Karpas-422 (cell line): Measurements from ENCODE around the gene SVOPL. TPM values are rescaled to one million over a fixed set of nuclear protein-coding genes. Genes with fewer than 3 reads are reported as not detected.

Source experiments
- DNase-seq: peaks from one replicate; pipeline ENCODE4 v3.0.0-alpha.2; 2015
- H2AFZ ChIP-seq: fragments of 200-600 bp; sonication (generic); 2 replicates; pipeline ENCODE4 v1.6.1; 2014; ENCODE audit warnings: antibody characterized with exemption, low read length, mixed read lengths
- H3K27ac ChIP-seq: fragments of 200-600 bp; sonication (generic); 2 replicates; pipeline ENCODE4 v1.5.1; 2014; ENCODE audit warnings: mild to moderate bottlenecking, low read length, moderate library complexity
- H3K27me3 ChIP-seq: fragments of 200-600 bp; sonication (generic); 2 replicates; pipeline ENCODE4 v1.6.1; 2014; ENCODE audit warnings: low read length, mixed read lengths
- H3K36me3 ChIP-seq: fragments of 200-600 bp; sonication (generic); 2 replicates; pipeline ENCODE4 v1.6.1; 2014; ENCODE audit warnings: low read length, mixed read lengths; ENCODE audit not compliant: insufficient read depth
- H3K4me1 ChIP-seq: fragments of 200-600 bp; sonication (generic); 2 replicates; pipeline ENCODE4 v1.6.1; 2014; ENCODE audit warnings: mild to moderate bottlenecking, low read length, mixed read lengths
- H3K4me2 ChIP-seq: fragments of 200-600 bp; sonication (generic); 2 replicates; pipeline ENCODE4 v1.6.1; 2014; ENCODE audit warnings: low read length, low read depth, mild to moderate bottlenecking; ENCODE audit not compliant: poor library complexity, severe bottlenecking
- H3K4me3 ChIP-seq: fragments of 200-600 bp; sonication (generic); 2 replicates; pipeline ENCODE4 v1.5.1; 2014; ENCODE audit warnings: mild to moderate bottlenecking, antibody characterized with exemption, low read length, mixed read lengths
- H3K79me2 ChIP-seq: fragments of 200-600 bp; sonication (generic); 2 replicates; pipeline ENCODE4 v1.6.1; 2014; ENCODE audit warnings: mild to moderate bottlenecking, low read length, mixed read lengths
- H3K9ac ChIP-seq: fragments of 200-600 bp; sonication (generic); 2 replicates; pipeline ENCODE4 v1.6.0; 2014; ENCODE audit warnings: low read length
- H3K9me2 ChIP-seq: fragments of 200-600 bp; sonication (generic), shearing (Covaris generic); replicated peaks from 2 replicates; pipeline ENCODE4 v1.6.0; 2014; ENCODE audit warnings: mild to moderate bottlenecking, low read length, moderate library complexity; ENCODE audit not compliant: insufficient read depth
- H3K9me3 ChIP-seq: fragments of 300-700, 200-600 bp; sonication (generic); 2 replicates; pipeline ENCODE4 v1.6.1; 2014; ENCODE audit warnings: low read length, mixed read lengths
- H4K20me1 ChIP-seq: fragments of 200-600 bp; sonication (generic); 2 replicates; pipeline ENCODE4 v1.6.1; 2014; ENCODE audit warnings: mild to moderate bottlenecking, antibody characterized with exemption, low read length, low read depth; ENCODE audit not compliant: insufficient read depth
- total RNA-seq: library from RNA; depleted of rRNA; stranded (reverse); fragments of >200 nt; shearing (Covaris generic); gene quantifications from 2 replicates; pipeline ENCODE4 v1.2.3, GENCODE V29; 2014; ENCODE audit warnings: low replicate concordance

The SVOPL gene
- total RNA-seq, 1 experiment from 2014 or later, result not detected

DNA sequence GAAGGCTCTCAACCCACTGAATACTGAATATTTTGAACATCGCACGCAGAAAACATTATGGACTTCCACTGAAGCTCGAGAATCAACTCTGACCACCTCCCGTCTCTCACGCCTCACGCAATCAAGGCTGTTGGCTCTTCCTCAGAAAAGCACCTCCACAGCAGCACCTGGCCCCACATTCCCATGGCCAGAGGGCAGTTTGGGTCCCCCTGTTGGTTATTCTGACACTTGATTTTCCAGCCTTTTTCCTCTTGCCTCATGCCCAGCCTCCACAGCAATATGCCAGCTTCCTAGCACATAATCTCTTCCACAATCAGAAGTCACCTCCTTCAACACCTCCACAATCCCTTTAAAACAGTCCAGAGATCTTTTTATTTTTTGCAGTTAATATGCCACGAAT is 55.9 kb downstream of the SVOPL start:
- no peak overlapping the region for H3K9ac ChIP-seq
- no peaks in the 10 kb centered on the region for H3K36me3 ChIP-seq
- H3K4me2 ChIP-seq, result no peak overlapping the region
- H3K9me2 ChIP-seq, result no peaks in the 10 kb centered on the region
- no peaks in the 10 kb centered on the region for H3K79me2 ChIP-seq
- no peaks in the 10 kb centered on the region for H3K9me3 ChIP-seq
- no peak overlapping the region for H3K4me3 ChIP-seq
- no peaks in the 10 kb centered on the region for H3K4me1 ChIP-seq
- H2AFZ ChIP-seq, result no peak overlapping the region
- no peak overlapping the region for H3K27ac ChIP-seq
- no peaks in the 10 kb centered on the region for H4K20me1 ChIP-seq
- H3K27me3 ChIP-seq, result no peaks in the 10 kb centered on the region
- no peak for DNase-seq

DNA sequence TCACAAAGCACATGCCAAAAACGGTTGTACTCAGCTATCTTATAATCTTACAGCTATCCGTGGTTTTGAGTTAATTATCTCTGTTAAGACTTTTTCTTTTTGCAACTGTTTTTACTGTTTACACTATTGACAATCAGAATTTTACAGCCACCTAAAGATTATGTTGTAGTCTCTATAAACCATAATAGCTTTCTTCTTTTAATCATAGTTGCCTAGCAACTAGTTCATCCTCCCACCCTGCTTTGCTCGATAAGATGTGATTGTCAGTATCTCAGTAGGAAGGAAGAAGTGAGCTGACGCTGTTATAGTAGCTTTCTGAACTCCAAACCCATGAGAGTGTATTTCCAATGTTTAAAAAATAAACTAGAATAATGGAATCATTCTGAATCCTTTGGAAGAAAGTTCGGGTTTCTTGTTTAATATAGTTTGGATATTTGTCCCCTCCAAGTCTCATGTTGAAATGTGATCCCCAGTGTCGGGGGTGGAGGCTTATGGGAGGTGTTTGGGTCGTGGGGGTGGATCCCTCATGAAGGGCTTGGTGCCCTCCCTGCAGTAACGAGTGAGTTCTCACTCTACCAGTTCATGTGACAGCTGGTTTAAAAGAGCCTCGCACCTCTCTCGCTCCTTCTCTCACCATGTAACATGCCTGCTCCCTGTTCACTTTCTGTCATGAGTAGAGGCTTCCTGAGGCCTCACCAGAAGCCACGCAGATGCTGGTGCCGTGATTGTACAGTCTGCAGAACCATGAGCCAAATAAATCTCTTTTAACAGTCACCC is 68.1 kb downstream of the SVOPL start:
- Histone ChIP-seq H3K4me3 (no peak overlapping the region), H3K36me3 (no peaks in the 10 kb centered on the region), H3K79me2 (no peaks in the 10 kb centered on the region), H3K9me3 (no peaks in the 10 kb centered on the region), H2AFZ (no peak overlapping the region), H3K9ac (no peak overlapping the region), H4K20me1 (no peaks in the 10 kb centered on the region), H3K27ac (no peak overlapping the region), H3K27me3 (no peaks in the 10 kb centered on the region), H3K9me2 (no peaks in the 10 kb centered on the region), H3K4me1 (no peaks in the 10 kb centered on the region), H3K4me2 (no peak overlapping the region)
- no peak for DNase-seq

DNA sequence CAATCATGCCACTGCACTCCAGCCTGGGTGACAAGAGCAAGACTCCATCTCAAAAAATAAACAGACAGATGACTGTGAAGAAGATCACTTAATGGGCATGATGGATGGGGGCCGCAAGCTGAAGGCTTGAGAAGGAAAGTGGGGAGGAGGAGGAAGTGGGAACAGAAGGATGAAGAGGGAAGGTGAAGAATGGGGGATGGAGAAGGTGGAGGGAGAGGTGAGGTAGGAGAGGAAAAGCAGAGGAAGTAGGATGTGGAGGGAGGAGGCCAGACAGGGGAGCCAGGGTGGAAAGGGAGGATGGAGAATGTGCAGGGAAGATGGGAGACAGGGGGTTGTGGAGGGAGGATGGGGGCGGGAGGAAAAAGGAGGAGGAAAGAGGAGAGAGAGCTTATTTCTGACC is 68.8 kb downstream of the SVOPL start:
- H3K9me3 ChIP-seq, result no peaks in the 10 kb centered on the region
- H4K20me1 ChIP-seq, result no peaks in the 10 kb centered on the region
- no peak for DNase-seq
- H3K4me2 ChIP-seq, result no peak overlapping the region
- H3K4me1 ChIP-seq, result no peaks in the 10 kb centered on the region
- H3K9ac ChIP-seq, result no peak overlapping the region
- H3K79me2 ChIP-seq, result no peaks in the 10 kb centered on the region
- H3K36me3 ChIP-seq, result no peaks in the 10 kb centered on the region
- no peaks in the 10 kb centered on the region for H3K27me3 ChIP-seq
- H3K4me3 ChIP-seq, result no peak overlapping the region
- no peak overlapping the region for H2AFZ ChIP-seq
- H3K27ac ChIP-seq, result no peak overlapping the region
- no peaks in the 10 kb centered on the region for H3K9me2 ChIP-seq

DNA sequence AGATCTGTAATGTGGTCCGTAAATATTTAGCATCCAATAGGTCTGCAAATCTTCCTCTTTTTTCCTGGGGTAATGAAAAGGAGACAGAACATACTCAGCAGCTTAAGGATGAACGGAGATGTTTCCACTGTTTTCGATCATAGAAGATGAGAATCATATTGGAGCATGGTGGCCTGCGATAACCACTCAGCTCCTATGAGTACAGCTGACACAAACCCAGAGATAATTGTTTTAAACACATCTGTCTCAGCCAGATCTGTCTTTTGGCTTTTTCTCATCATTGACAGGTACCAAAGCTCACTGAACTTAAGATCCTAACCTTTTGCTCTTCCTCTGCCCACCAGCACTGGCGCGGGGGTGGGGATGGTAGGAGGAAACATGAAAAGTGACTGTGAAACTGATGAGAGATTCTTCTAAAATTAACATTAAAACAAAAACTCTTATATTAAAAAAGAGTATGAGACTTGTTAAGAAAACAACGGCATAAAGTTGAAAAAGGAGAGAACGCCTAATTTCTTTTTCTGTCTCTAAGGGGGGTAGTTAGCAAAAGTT is 71.0 kb downstream of the SVOPL start:
- no peaks in the 10 kb centered on the region for H4K20me1 ChIP-seq

DNA sequence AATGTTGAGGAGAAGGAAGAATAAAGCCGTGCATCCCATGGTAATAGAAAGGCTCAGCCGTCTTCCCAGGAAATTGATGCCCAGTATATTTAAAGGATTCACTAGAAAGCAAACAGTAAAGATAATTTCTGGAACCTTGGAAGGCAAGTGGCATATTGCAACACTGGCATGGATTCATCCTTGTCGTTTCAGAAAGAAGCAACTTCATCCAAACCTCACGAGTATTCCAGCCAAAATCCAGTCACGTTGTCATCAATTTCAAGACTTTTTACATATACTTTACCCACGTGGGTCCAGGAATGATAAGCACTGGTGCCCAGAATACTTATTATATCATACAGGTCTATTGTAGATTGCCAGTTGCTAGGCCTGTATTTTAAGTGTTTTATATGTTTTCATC is 73.8 kb downstream of the SVOPL start:
- Histone ChIP-seq H3K27ac (no peak overlapping the region), H3K79me2 (no peaks in the 10 kb centered on the region), H3K4me2 (no peak overlapping the region), H3K4me1 (no peaks in the 10 kb centered on the region), H3K9ac (no peak overlapping the region), H3K27me3 (no peaks in the 10 kb centered on the region), H4K20me1 (no peaks in the 10 kb centered on the region), H2AFZ (no peak overlapping the region), H3K9me3 (no peaks in the 10 kb centered on the region), H3K4me3 (no peak overlapping the region), H3K9me2 (no peaks in the 10 kb centered on the region), H3K36me3 (no peaks in the 10 kb centered on the region)
- DNase-seq, result no peak

More for the DNA sequence above, 71.0 kb downstream of the SVOPL start:
- no peaks in the 10 kb centered on the region for H3K27me3 ChIP-seq
- no peak overlapping the region for H3K4me2 ChIP-seq
- no peaks in the 10 kb centered on the region for H3K9me3 ChIP-seq
- H3K4me1 ChIP-seq, result no peaks in the 10 kb centered on the region
- no peaks in the 10 kb centered on the region for H3K9me2 ChIP-seq
- H2AFZ ChIP-seq, result no peak overlapping the region
- DNase-seq, result no peak
- no peak overlapping the region for H3K27ac ChIP-seq
- H3K36me3 ChIP-seq, result no peaks in the 10 kb centered on the region
- no peak overlapping the region for H3K9ac ChIP-seq
- no peaks in the 10 kb centered on the region for H3K79me2 ChIP-seq
- no peak overlapping the region for H3K4me3 ChIP-seq

DNA sequence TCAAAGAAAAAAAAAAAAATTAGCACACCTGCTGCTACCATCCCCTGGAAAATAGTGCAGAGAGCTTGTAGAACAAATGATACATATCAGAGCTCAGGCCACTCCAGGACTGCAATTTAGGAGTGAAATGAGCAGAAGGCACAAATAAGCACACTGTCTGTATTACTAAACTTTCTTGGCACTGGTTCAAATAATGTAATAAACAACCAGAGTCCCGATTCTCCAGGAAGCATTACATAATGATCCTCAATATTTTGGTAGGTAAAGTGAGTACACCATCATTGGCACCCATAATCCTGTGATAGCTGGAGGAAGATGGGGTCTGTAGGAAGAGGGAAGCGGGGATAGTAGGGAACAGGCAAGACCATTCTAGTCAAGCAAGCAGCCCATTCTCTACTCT is 74.3 kb downstream of the SVOPL start:
- H3K27me3 ChIP-seq, result no peaks in the 10 kb centered on the region
- no peaks in the 10 kb centered on the region for H3K79me2 ChIP-seq
- no peak overlapping the region for H2AFZ ChIP-seq
- no peak overlapping the region for H3K4me3 ChIP-seq
- no peak overlapping the region for H3K9ac ChIP-seq
- H3K9me3 ChIP-seq, result no peaks in the 10 kb centered on the region
- DNase-seq, result no peak
- no peaks in the 10 kb centered on the region for H3K36me3 ChIP-seq
- H3K9me2 ChIP-seq, result no peaks in the 10 kb centered on the region
- no peaks in the 10 kb centered on the region for H3K4me1 ChIP-seq
- H4K20me1 ChIP-seq, result no peaks in the 10 kb centered on the region
- H3K27ac ChIP-seq, result no peak overlapping the region
- no peak overlapping the region for H3K4me2 ChIP-seq

DNA sequence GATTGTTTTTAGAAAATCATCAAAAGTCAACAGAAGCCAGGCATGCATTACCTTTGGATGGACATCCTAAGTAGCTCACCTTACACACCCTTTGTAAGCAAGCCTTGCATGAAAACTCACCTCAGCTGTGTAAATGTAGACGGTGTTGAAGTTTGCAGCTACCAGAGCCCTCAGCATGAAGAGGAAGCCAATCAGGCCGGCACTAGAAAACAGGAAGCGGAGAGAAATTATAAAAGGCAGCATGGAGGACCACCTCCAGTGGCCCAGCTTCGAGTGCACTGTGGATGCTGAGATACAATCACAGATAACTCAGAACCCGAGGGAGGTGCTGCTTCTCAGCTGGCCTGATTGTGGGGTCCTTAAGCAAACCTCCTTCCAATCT is 75.3 kb downstream of the SVOPL start:
- no peak for DNase-seq
- no peak overlapping the region for H2AFZ ChIP-seq
- no peak overlapping the region for H3K27ac ChIP-seq

DNA sequence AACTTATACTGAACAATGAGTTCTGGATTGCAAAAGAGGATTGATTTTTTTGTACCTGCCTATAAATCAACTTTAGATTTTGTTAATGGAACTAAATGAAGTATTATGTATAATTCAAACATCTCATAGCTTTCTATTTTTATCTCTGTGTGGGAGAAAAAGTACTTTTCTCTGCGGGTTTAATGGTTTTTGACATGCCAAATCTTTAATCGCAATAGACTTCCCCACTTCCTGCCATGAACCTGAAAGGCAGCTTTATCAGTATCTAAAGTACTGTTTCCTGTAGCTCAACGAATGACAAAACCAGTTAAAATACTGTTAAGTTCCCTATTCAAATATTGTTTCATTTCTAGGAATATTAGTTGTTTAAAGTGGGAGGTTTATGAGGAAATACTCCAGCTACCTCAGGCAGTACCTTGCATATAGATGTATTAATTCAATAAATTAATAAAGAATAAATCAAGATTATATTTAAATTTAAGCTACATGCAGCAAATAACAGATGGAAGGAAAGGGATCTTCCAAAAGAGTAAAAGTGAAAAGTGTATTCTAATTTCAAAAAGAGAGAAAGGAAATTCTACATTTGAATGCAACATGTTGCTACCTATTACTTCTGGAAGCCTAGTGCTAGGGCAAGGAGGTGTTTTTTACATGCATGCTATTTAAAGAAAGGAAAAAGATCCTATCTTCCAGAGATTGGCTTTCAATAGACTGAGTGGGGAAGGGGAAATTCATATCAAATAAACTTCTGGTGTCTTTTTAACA is 75.9 kb downstream of the SVOPL start:
- no peaks in the 10 kb centered on the region for H4K20me1 ChIP-seq
- DNase-seq, result no peak

More for the DNA sequence above, 75.3 kb downstream of the SVOPL start:
- no peaks in the 10 kb centered on the region for H3K9me2 ChIP-seq
- H3K79me2 ChIP-seq, result no peaks in the 10 kb centered on the region
- no peak overlapping the region for H3K9ac ChIP-seq
- H3K36me3 ChIP-seq, result no peaks in the 10 kb centered on the region
- no peaks in the 10 kb centered on the region for H3K27me3 ChIP-seq
- H3K4me2 ChIP-seq, result no peak overlapping the region
- H4K20me1 ChIP-seq, result no peaks in the 10 kb centered on the region
- no peak overlapping the region for H3K4me3 ChIP-seq
- H3K4me1 ChIP-seq, result no peaks in the 10 kb centered on the region
- H3K9me3 ChIP-seq, result no peaks in the 10 kb centered on the region

More for the DNA sequence above, 75.9 kb downstream of the SVOPL start:
- H3K4me3 ChIP-seq, result no peak overlapping the region
- no peaks in the 10 kb centered on the region for H3K9me3 ChIP-seq
- H3K4me2 ChIP-seq, result no peak overlapping the region
- no peaks in the 10 kb centered on the region for H3K27me3 ChIP-seq
- H2AFZ ChIP-seq, result no peak overlapping the region
- no peaks in the 10 kb centered on the region for H3K9me2 ChIP-seq
- no peaks in the 10 kb centered on the region for H3K36me3 ChIP-seq
- H3K27ac ChIP-seq, result no peak overlapping the region
- H3K79me2 ChIP-seq, result no peaks in the 10 kb centered on the region
- no peak overlapping the region for H3K9ac ChIP-seq
- H3K4me1 ChIP-seq, result no peaks in the 10 kb centered on the region
